ENCODE measurements around the gene TEKT3. TPM values are rescaled to one million over a fixed set of nuclear protein-coding genes. Genes with fewer than 3 reads are reported as not detected.
A peak's percentile ranks its signal among the peaks of the same experiment; 100 is the strongest.

The TEKT3 gene
- total RNA-seq, 1 experiment from 2014 or later: not detected

- H3K36me3 ChIP-seq: no peaks in the 10 kb centered on the region
- no peak for DNase-seq
- no peak overlapping the region for H3K27ac ChIP-seq
- no peaks in the 10 kb centered on the region; the same call in 1 of the 2 replicates for H3K27me3 ChIP-seq
- H3K9me3 ChIP-seq (replicated peaks): peaks cover 10% of the 10 kb centered on the region
- no peaks in the 10 kb centered on the region for H3K4me1 ChIP-seq
- H3K4me3 ChIP-seq: no peak overlapping the region
Measured at GRCh38 chr17:15366026-15366425, 24.6 kb upstream of the TEKT3 start.

GRCh38 chr17:15364615-15365014 lies 23.2 kb upstream of the TEKT3 start:
- Histone ChIP-seq H3K27me3 (no peaks in the 10 kb centered on the region), H3K27ac (no peak overlapping the region), H3K4me3 (no peak overlapping the region), H3K36me3 (no peaks in the 10 kb centered on the region), H3K4me1 (no peaks in the 10 kb centered on the region), H3K9me3 (replicated peaks) (peaks cover 10% of the 10 kb centered on the region)
- no peak for DNase-seq

GRCh38 chr17:15363702-15364101 lies 22.3 kb upstream of the TEKT3 start:
- no peak for DNase-seq
- Histone ChIP-seq H3K36me3 (no peaks in the 10 kb centered on the region), H3K9me3 (replicated peaks) (peaks cover 10% of the 10 kb centered on the region), H3K4me3 (no peak overlapping the region), H3K4me1 (no peaks in the 10 kb centered on the region), H3K27me3 (no peaks in the 10 kb centered on the region), H3K27ac (no peak overlapping the region)

- peaks cover 11% of the 10 kb centered on the region for H3K9me3 ChIP-seq (replicated peaks)
Measured at GRCh38 chr17:15361592-15361991, 20.2 kb upstream of the TEKT3 start.

GRCh38 chr17:15361151-15361550 lies 19.8 kb upstream of the TEKT3 start:
- no peak overlapping the region for H3K27ac ChIP-seq
- no peaks in the 10 kb centered on the region for H3K36me3 ChIP-seq
- no peaks in the 10 kb centered on the region for H3K4me1 ChIP-seq
- H3K9me3 ChIP-seq (replicated peaks): peaks cover 7% of the 10 kb centered on the region
- H3K27me3 ChIP-seq: no peaks in the 10 kb centered on the region
- no peak overlapping the region for H3K4me3 ChIP-seq
- DNase-seq: no peak

More at GRCh38 chr17:15361592-15361991, 20.2 kb upstream of the TEKT3 start:
- Histone ChIP-seq H3K27ac (no peak overlapping the region), H3K4me1 (no peaks in the 10 kb centered on the region), H3K4me3 (no peak overlapping the region), H3K36me3 (no peaks in the 10 kb centered on the region), H3K27me3 (no peaks in the 10 kb centered on the region)
- DNase-seq: no peak

- Histone ChIP-seq H3K27me3 (no peaks in the 10 kb centered on the region), H3K27ac (no peak overlapping the region), H3K36me3 (no peaks in the 10 kb centered on the region), H3K4me3 (no peak overlapping the region), H3K9me3 (replicated peaks) (peaks cover 3% of the 10 kb centered on the region), H3K4me1 (no peaks in the 10 kb centered on the region)
- no peak for DNase-seq
Measured at GRCh38 chr17:15354256-15354655, 12.9 kb upstream of the TEKT3 start.

GRCh38 chr17:15351925-15352324 lies 10.5 kb upstream of the TEKT3 start:
- peaks cover 11% of the 10 kb centered on the region for H3K4me1 ChIP-seq
- no peak overlapping the region for H3K27ac ChIP-seq
- H3K4me3 ChIP-seq: no peak overlapping the region
- no peak for DNase-seq
- H3K27me3 ChIP-seq: no peaks in the 10 kb centered on the region
- H3K36me3 ChIP-seq: no peaks in the 10 kb centered on the region
- H3K9me3 ChIP-seq (replicated peaks): no peaks in the 10 kb centered on the region; the same call in 1 of the 2 replicates

GRCh38 chr17:15351478-15351840 lies 10.1 kb upstream of the TEKT3 start:
- Histone ChIP-seq H3K4me1 (peaks cover 11% of the 10 kb centered on the region), H3K4me3 (no peak overlapping the region), H3K36me3 (no peaks in the 10 kb centered on the region), H3K9me3 (replicated peaks) (no peaks in the 10 kb centered on the region; the same call in 1 of the 2 replicates), H3K27ac (no peak overlapping the region), H3K27me3 (no peaks in the 10 kb centered on the region)
- DNase-seq: no peak

- H3K4me1 ChIP-seq: peaks cover 11% of the 10 kb centered on the region
- H3K9me3 ChIP-seq (replicated peaks): no peaks in the 10 kb centered on the region; the same call in 1 of the 2 replicates
- no peak overlapping the region for H3K4me3 ChIP-seq
- no peaks in the 10 kb centered on the region for H3K36me3 ChIP-seq
- H3K27me3 ChIP-seq: no peaks in the 10 kb centered on the region
- DNase-seq: no peak
- no peak overlapping the region for H3K27ac ChIP-seq
Measured at GRCh38 chr17:15350777-15351477, 9.5 kb upstream of the TEKT3 start.

- Histone ChIP-seq H3K27ac (no peak overlapping the region), H3K9me3 (replicated peaks) (no peaks in the 10 kb centered on the region; the same call in 1 of the 2 replicates), H3K4me1 (peaks cover 11% of the 10 kb centered on the region), H3K36me3 (no peaks in the 10 kb centered on the region), H3K4me3 (no peak overlapping the region), H3K27me3 (no peaks in the 10 kb centered on the region; the same call in 1 of the 2 replicates)
- DNase-seq: no peak
Measured at GRCh38 chr17:15349119-15349518, 7.7 kb upstream of the TEKT3 start.

- peak; percentile 79 to 88 for DNase-seq
- Histone ChIP-seq H3K4me3 (no peak overlapping the region), H3K9me3 (replicated peaks) (no peaks in the 10 kb centered on the region; the same call in 1 of the 2 replicates), H3K27me3 (no peaks in the 10 kb centered on the region; the same call in 1 of the 2 replicates), H3K4me1 (peaks cover 11% of the 10 kb centered on the region), H3K36me3 (no peaks in the 10 kb centered on the region), H3K27ac (no peak overlapping the region)
Measured at GRCh38 chr17:15348021-15348420, 6.6 kb upstream of the TEKT3 start.

GRCh38 chr17:15346066-15346595 lies 4.7 kb upstream of the TEKT3 start:
- Histone ChIP-seq H3K36me3 (no peaks in the 10 kb centered on the region), H3K27me3 (peaks cover 4% of the 10 kb centered on the region; the same call in 1 of the 2 replicates), H3K4me3 (no peak overlapping the region), H3K4me1 (peaks cover 11% of the 10 kb centered on the region), H3K9me3 (replicated peaks) (no peaks in the 10 kb centered on the region), H3K27ac (no peak overlapping the region)
- no peak for DNase-seq

- H3K27ac ChIP-seq: no peak overlapping the region
- no peaks in the 10 kb centered on the region for H3K9me3 ChIP-seq (replicated peaks)
- peaks cover 4% of the 10 kb centered on the region; the same call in 1 of the 2 replicates for H3K27me3 ChIP-seq
- no peak for DNase-seq
- H3K4me1 ChIP-seq: peaks cover 9% of the 10 kb centered on the region
- H3K36me3 ChIP-seq: no peaks in the 10 kb centered on the region
- no peak overlapping the region for H3K4me3 ChIP-seq
Measured at GRCh38 chr17:15343749-15344148, 2.4 kb upstream of the TEKT3 start.

GRCh38 chr17:15342460-15342859 lies 1.1 kb upstream of the TEKT3 start:
- no peak for DNase-seq
- H3K4me1 ChIP-seq: no peaks in the 10 kb centered on the region
- H3K27ac ChIP-seq: no peak overlapping the region
- peaks cover 4% of the 10 kb centered on the region; the same call in 1 of the 2 replicates for H3K27me3 ChIP-seq
- H3K9me3 ChIP-seq (replicated peaks): no peaks in the 10 kb centered on the region
- H3K4me3 ChIP-seq: no peak overlapping the region
- H3K36me3 ChIP-seq: no peaks in the 10 kb centered on the region

GRCh38 chr17:15341966-15342365 lies 569 bp upstream of the TEKT3 start:
- no peak for DNase-seq
- Histone ChIP-seq H3K27me3 (peaks cover 4% of the 10 kb centered on the region; the same call in 1 of the 2 replicates), H3K9me3 (replicated peaks) (no peaks in the 10 kb centered on the region), H3K4me3 (no peak overlapping the region), H3K27ac (no peak overlapping the region), H3K4me1 (no peaks in the 10 kb centered on the region), H3K36me3 (no peaks in the 10 kb centered on the region)

All from SJCRH30 (cell line).